ENCODE measurements around the gene ZBTB5.

The ZBTB5 gene

DNA sequence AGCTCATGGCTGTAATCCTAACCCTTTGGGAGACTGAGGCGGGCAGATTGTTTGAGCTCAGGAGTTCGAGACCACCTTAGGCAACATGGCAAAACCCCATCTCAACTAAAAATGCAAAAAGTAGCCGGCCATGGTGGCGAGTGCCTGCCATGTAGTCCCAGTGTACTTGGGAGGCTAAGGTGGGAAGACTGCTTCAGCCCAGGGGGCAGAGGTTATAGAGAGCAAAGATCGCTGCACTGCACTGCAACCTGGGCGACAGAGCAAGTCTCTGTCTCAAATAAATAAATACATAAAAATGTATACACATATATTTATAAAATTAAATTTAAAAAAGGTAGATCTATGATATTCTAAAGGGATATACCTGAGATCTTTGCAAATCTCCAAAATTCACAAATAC lies 19.4 kb downstream of the ZBTB5 start:
- H3K4me3 ChIP-seq (ENCODE audit: low read depth, low read length) = no peak overlapping the region
- TF ChIP-seq, protein P1, sequence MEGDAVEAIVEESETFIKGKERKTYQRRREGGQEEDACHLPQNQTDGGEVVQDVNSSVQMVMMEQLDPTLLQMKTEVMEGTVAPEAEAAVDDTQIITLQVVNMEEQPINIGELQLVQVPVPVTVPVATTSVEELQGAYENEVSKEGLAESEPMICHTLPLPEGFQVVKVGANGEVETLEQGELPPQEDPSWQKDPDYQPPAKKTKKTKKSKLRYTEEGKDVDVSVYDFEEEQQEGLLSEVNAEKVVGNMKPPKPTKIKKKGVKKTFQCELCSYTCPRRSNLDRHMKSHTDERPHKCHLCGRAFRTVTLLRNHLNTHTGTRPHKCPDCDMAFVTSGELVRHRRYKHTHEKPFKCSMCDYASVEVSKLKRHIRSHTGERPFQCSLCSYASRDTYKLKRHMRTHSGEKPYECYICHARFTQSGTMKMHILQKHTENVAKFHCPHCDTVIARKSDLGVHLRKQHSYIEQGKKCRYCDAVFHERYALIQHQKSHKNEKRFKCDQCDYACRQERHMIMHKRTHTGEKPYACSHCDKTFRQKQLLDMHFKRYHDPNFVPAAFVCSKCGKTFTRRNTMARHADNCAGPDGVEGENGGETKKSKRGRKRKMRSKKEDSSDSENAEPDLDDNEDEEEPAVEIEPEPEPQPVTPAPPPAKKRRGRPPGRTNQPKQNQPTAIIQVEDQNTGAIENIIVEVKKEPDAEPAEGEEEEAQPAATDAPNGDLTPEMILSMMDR (IDR thresholded peaks at IDR 0.05; ENCODE audit: low read depth, low read length) = no peak

DNA sequence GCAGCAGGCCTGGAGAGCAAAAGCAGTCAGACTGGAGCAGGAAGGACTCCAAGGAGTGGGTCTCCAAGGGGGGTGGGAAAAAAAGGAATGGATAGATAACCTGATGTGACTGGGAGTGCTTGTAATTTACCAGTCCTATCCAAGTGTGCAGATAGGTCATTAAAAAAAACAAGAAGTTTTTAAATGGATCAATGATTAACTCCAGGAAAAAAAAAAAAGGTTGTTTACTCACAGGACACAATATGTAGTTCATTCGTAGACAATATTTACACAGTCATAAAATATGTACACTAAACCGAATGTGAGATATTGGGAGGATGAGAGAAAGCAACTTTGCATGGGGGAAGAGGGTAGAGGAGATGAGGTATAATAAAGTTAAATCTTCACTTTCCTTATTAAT lies 20.4 kb downstream of the ZBTB5 start:
- TF ChIP-seq, protein P1 (IDR thresholded peaks at IDR 0.05; ENCODE audit: low read depth, low read length) = no peak
- H3K4me3 ChIP-seq (ENCODE audit: low read depth, low read length) = no peak overlapping the region

DNA sequence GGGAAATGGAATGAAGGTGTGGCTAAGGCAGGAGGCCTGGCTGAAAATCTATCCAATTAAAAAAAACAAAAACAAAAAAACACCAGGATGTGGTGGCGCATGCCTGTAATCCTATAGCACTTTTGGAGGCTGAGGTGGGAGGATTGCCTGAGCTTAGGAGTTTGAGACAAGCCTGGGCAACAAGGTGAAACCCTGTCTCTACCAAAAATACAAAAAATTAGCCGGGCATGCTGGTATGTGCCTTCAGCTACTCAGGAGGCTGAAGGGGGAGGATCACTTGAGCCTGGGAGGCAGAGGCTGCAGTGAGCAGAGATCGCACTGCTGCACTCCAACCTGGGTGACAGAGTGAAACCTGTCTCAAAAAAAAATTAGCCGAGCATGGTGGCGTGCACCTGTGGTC lies 21.7 kb downstream of the ZBTB5 start:
- TF ChIP-seq, protein P1 (IDR thresholded peaks at IDR 0.05; ENCODE audit: low read depth, low read length) = no peak
- H3K4me3 ChIP-seq (ENCODE audit: low read depth, low read length) = no peak overlapping the region

DNA sequence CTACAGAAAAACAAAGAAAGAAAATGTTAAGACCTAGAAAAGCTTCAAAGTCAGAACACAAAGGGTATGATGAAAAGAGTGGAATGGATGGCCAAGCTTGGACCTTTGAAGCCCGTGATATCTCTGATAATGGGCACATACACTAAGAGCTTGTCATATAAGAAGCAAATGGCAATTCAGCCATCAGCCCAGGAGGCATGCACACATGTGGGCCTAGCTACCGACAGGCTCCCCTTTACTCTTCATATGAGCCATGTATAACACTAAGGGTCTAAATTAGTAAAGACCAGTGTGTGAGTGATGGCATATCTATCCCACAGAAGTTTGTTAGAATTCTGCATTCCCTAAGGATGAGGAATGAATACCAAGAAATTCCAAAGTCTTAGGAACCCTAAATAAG lies 22.7 kb downstream of the ZBTB5 start:
- no peak overlapping the region for H3K4me3 ChIP-seq (ENCODE audit: low read depth, low read length)
- TF ChIP-seq, protein P1 (IDR thresholded peaks at IDR 0.05; ENCODE audit: low read depth, low read length) = no peak

DNA sequence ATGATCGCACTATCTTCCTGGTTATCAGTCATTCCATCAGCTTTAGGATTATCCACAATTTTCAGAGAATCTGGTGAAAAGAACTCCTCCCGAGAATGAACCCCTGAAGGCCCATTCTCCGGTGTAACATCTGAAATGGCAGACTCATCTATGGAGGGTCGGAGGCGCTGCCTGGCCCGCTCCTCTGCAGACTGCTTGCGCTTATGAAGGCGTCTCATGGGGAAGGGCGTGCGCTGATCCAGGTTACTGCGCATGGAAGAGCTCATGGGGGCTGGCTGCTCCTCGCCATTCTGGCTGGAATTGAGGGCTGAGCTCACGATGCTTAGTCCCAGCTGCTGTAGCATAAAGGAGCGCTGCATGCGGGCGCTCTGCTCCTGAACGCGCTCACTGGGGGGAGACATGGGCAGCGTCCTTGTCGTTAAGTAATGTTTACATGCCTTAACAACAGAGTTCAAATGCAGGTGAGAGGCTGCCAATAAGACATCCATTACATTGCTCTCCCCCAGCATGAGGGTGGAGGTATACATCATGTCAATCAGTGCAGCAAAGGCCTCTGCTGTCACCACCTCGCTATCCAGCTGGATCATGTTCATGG lies 23.4 kb downstream of the ZBTB5 start:
- H3K4me3 ChIP-seq (ENCODE audit: low read depth, low read length) = no peak overlapping the region
- TF ChIP-seq, protein P1 (IDR thresholded peaks at IDR 0.05; ENCODE audit: low read depth, low read length) = no peak

DNA sequence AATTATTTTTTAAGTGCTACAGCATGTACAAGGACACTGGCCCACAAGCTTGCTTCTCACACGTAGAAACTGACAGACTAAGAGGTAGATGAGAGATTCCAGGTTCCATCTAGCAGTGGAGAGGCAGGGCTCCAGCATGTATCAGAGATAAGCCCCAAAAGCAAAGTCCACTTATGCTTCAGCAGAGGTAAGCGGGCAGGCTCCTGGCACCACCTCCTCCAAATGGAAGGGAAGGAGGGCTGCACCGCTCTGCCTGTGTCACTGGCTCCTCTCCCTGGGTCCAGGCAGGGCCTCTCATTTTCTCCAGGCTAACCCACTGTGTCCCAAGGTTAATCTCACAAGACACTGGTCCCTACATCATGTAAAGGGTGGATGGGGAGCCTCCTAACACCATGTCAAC lies 26.9 kb downstream of the ZBTB5 start:
- no peak overlapping the region for H3K4me3 ChIP-seq (ENCODE audit: low read depth, low read length)
- TF ChIP-seq, protein P1 (IDR thresholded peaks at IDR 0.05; ENCODE audit: low read depth, low read length) = no peak

DNA sequence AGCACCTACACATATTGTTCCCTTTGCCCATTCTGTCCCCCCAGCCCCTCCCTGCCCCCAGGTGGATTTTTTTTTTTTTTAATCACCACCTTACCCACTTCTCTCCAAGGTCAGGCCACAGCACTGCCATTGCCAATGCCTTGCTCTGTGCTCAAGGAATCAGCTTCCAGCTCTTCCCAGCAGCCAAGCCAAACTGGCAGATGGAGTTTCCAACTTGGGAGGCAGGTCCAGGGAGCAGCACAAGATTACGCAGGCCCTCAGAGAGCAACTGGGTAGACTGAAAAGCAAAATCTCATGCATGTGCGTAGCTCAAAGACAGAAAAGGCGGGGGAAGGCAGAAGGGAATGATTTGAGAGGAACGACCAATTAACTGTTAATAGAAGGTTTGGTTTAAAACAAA lies 27.6 kb downstream of the ZBTB5 start:
- TF ChIP-seq, protein P1 (IDR thresholded peaks at IDR 0.05; ENCODE audit: low read depth, low read length) = no peak

More for the DNA sequence above, 27.6 kb downstream of the ZBTB5 start:
- H3K4me3 ChIP-seq (ENCODE audit: low read depth, low read length) = no peak overlapping the region

Data from WI38 (cell line).